Stimulated activated naive B cell treated with anti-CD40 and anti-IgM and Interleukin-4, amounts not matched to agents 10 μg/mL and 1 μg/mL and 100 μg/mL, for 72 hours (primary cell): ENCODE results near the gene ROCK2.

ENCODE experiments used
- ATAC-seq, 2 donors: fragments of 150-1000 bp; cut with Tn5 transposase; replicated peaks; 2 replicates each; pipeline ENCODE4 v1.10.0; 2021; ENCODE audit warnings: moderate library complexity in 1 of 2
- DNase-seq: peaks from one replicate; pipeline ENCODE4 v3.0.0; 2021
- H3K27ac Mint-ChIP-seq: one replicate; pipeline ENCODE4 v1.8.0; 2022; ENCODE audit warnings: mild to moderate bottlenecking, mixed read lengths
- H3K27me3 Mint-ChIP-seq, 2 donors: one replicate each; pipeline ENCODE4 v1.8.0; 2022; ENCODE audit warnings: mixed read lengths in 2 of 2
- H3K36me3 Mint-ChIP-seq, 2 donors: one replicate each; pipeline ENCODE4 v1.8.0; 2022; ENCODE audit warnings: mixed read lengths in 2 of 2, mild to moderate bottlenecking in 1 of 2
- H3K4me1 Mint-ChIP-seq, 2 donors: one replicate each; pipeline ENCODE4 v1.8.0; 2022; ENCODE audit warnings: mixed read lengths in 2 of 2, mild to moderate bottlenecking in 1 of 2
- H3K4me3 Mint-ChIP-seq, 2 donors: one replicate each; pipeline ENCODE4 v1.8.0; 2022; ENCODE audit warnings: mild to moderate bottlenecking in 2 of 2, mixed read lengths in 2 of 2, moderate library complexity in 1 of 2
- H3K9me3 Mint-ChIP-seq, 2 donors: one replicate each; pipeline ENCODE4 v1.8.0; 2022; ENCODE audit warnings: mixed read lengths in 2 of 2, mild to moderate bottlenecking in 1 of 2

ROCK2 gene

GRCh38 chr2:11320698-11321492, 23.5 kb downstream of the ROCK2 start:
- H3K4me1 Mint-ChIP-seq = peaks cover 14 to 16% of the 10 kb centered on the region in 2 donors
- no peak overlapping the region for H3K4me3 Mint-ChIP-seq
- H3K27me3 Mint-ChIP-seq = no peaks in the 10 kb centered on the region

DNA sequence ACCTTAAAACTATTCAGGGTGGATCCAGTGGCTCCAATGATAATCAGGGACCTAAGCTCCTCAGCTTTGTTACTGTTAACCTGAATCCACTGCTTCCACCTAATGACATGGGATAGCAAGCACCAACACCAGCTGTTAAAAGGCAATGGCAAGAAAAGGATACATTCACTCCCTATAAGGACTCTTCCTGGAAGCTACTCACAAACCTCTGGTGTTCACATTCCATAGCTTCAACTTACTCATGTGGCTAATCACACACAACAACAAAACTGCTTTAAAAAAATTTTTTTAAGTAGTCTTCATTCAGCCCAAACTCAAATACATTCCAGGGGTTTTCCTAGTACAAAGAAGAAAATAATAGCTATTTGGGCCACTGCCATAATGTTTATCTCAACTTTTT, 24.5 kb downstream of the ROCK2 start:
- no peaks in the 10 kb centered on the region for H3K27me3 Mint-ChIP-seq
- H3K4me1 Mint-ChIP-seq = peaks cover 14 to 16% of the 10 kb centered on the region in 2 donors
- DNase-seq (no peak), ATAC-seq (no peak)
- peaks cover 5 to 6% of the 10 kb centered on the region in 2 donors for H3K36me3 Mint-ChIP-seq
- H3K4me3 Mint-ChIP-seq = no peak overlapping the region
- H3K27ac Mint-ChIP-seq = no peak overlapping the region
- H3K9me3 Mint-ChIP-seq = no peaks in the 10 kb centered on the region

More at GRCh38 chr2:11320698-11321492, 23.5 kb downstream of the ROCK2 start:
- Mint-ChIP-seq H3K9me3 (no peaks in the 10 kb centered on the region), H3K36me3 (peaks cover 5 to 6% of the 10 kb centered on the region in 2 donors), H3K27ac (no peak overlapping the region)
- ATAC-seq = peak; percentile 45 to 60
- no peak for DNase-seq

DNA sequence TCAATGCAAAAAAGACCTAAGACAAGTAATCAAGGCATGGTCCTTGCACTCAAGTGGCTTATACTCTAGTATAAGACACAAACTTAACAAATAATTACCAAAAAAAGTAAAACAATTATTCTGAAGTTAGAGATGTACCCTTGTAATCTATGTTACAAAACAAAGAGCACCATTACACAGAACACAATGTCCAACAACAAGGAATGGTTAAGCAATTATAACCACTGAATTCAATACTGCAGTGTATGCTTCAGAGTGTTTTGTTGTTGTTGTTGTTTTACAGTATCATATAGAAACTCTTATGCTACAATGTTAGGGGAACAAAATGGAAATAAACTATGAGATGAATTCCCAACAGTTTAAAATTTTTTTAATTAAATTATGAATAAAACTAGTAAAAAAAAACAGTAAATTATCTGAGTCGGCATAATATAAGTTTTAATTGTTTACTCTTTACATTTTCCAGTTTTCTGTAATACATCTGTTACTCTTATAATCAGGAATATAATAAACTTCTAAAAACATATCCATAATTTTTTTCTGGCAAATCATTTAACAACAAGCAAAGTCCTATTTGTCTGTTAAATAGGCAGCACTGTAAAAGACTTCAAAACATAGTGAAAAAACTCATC, 29.2 kb downstream of the ROCK2 start:
- DNase-seq (no peak), ATAC-seq (no peak)
- Mint-ChIP-seq H3K27ac (no peak overlapping the region), H3K36me3 (peaks cover 5 to 6% of the 10 kb centered on the region in 2 donors), H3K9me3 (no peaks in the 10 kb centered on the region), H3K4me1 (peaks cover 9 to 18% of the 10 kb centered on the region in 2 donors), H3K4me3 (no peak overlapping the region), H3K27me3 (no peaks in the 10 kb centered on the region)

DNA sequence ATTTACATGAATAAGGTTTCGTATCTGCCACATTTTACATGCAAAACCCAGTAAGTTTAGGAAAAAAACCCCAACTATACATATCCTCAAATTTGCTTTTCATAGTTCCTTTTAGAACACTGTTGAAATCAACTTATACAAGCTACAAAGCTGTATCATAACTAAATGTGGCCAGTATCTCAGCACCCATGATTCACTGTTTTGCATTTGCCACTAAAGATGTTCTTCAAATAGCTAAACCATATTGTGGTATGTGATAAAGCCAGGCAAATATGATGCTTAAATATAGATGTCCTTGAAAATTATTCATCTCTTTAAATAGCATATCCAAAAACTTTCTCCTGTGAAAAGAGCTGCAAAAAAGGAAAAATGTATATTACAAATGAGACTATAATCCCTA, 29.9 kb downstream of the ROCK2 start:
- no peak overlapping the region for H3K27ac Mint-ChIP-seq
- no peaks in the 10 kb centered on the region for H3K9me3 Mint-ChIP-seq
- no peak for DNase-seq
- peaks cover 9 to 18% of the 10 kb centered on the region in 2 donors for H3K4me1 Mint-ChIP-seq
- peaks cover 5 to 6% of the 10 kb centered on the region in 2 donors for H3K36me3 Mint-ChIP-seq
- no peaks in the 10 kb centered on the region for H3K27me3 Mint-ChIP-seq
- no peak for ATAC-seq
- no peak overlapping the region for H3K4me3 Mint-ChIP-seq

GRCh38 chr2:11312770-11313471, 31.5 kb downstream of the ROCK2 start:
- Mint-ChIP-seq H3K27me3 (no peaks in the 10 kb centered on the region), H3K4me3 (no peak overlapping the region), H3K36me3 (no peaks in the 10 kb centered on the region), H3K27ac (no peak overlapping the region), H3K4me1 (peaks cover 6 to 18% of the 10 kb centered on the region in 2 donors), H3K9me3 (no peaks in the 10 kb centered on the region)
- ATAC-seq (no peak), DNase-seq (no peak)

DNA sequence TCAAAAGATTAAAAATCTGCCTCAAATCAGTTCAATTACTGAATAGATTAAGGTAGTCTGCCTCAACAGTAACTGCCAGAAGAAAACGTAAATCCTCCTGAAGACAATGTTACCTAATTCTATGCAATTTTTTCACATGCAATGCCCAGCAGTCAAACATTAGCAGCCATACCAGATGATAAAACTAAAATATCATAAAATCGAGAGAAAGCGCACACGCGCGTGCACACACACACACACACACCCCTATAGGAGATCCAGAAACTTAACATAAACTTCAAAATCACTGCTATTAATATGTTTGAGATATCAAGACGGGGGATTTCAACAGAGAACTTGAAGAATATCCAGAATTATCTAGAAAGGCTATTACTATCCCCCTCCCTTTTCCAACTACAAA, 32.9 kb downstream of the ROCK2 start:
- no peak for ATAC-seq
- Mint-ChIP-seq H3K4me1 (peaks cover 7 to 28% of the 10 kb centered on the region in 2 donors), H3K27ac (no peak overlapping the region), H3K9me3 (no peaks in the 10 kb centered on the region), H3K27me3 (no peaks in the 10 kb centered on the region), H3K36me3 (no peaks in the 10 kb centered on the region), H3K4me3 (no peak overlapping the region)
- DNase-seq = no peak

DNA sequence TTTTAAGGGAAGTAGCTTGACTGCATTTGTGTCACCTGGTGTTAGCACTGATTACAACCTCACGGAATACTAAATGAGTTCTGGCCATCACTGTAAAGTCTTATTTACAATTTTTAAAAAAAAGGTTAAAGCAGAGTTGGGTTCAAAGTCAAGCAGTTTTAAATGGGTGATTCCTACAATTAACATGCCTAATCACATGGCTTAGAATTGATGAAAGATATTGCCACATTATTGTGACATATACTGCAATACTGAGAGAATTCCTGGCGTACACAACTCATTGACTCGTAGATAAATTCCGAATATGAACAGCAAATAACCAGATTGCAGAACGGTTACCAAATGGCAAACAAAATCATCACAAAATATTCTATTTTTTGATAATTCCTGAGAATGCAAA, 34.2 kb downstream of the ROCK2 start:
- Mint-ChIP-seq H3K36me3 (no peaks in the 10 kb centered on the region), H3K27ac (no peak overlapping the region), H3K27me3 (no peaks in the 10 kb centered on the region), H3K4me3 (no peak overlapping the region), H3K9me3 (no peaks in the 10 kb centered on the region), H3K4me1 (peaks cover 10 to 31% of the 10 kb centered on the region in 2 donors)
- ATAC-seq (no peak), DNase-seq (no peak)

GRCh38 chr2:11309706-11310105, 34.7 kb downstream of the ROCK2 start:
- no peaks in the 10 kb centered on the region for H3K27me3 Mint-ChIP-seq
- H3K36me3 Mint-ChIP-seq = no peaks in the 10 kb centered on the region
- H3K27ac Mint-ChIP-seq = no peak overlapping the region
- ATAC-seq (no peak), DNase-seq (no peak)
- H3K4me3 Mint-ChIP-seq = no peak overlapping the region
- peaks cover 10 to 31% of the 10 kb centered on the region in 2 donors for H3K4me1 Mint-ChIP-seq
- no peaks in the 10 kb centered on the region for H3K9me3 Mint-ChIP-seq

DNA sequence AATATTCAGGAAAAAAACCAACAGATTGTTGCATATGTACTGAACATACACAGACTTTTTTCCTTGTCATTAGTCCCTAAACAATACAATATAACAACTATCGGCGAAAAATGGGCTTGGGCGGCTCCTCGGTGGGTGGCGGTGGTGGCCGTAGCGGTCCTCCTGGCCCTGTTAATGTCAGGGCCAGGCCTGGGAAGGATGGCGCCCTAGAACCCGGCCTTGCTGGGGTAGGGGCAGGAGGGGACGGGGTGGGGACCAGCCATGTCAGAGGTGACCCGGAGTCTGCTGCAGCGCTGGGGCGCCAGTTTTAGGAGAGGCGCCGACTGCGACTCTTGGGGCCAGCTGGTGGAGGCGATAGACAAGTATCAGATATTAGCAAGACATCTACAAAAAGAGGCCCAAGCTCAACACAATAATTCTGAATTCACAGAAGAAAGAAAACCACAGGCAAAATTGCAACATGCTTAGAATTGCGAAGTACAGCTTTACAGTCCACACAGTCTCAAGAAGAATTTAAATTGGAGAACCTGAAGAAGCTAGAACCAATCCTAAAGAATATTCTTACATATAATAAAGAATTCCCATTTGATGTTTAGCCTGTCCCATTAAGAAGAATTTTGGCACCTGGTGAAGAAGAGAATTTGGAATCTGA, 36.5 kb downstream of the ROCK2 start:
- H3K4me3 Mint-ChIP-seq = no peak overlapping the region
- peaks cover 8 to 25% of the 10 kb centered on the region in 2 donors for H3K4me1 Mint-ChIP-seq
- H3K9me3 Mint-ChIP-seq = no peaks in the 10 kb centered on the region
- H3K36me3 Mint-ChIP-seq = no peaks in the 10 kb centered on the region
- ATAC-seq (no peak), DNase-seq (no peak)
- H3K27me3 Mint-ChIP-seq = no peaks in the 10 kb centered on the region
- H3K27ac Mint-ChIP-seq = no peak overlapping the region

- DNase-seq (no peak), ATAC-seq (no peak)
- Mint-ChIP-seq H3K27ac (no peak overlapping the region), H3K4me1 (peaks cover 6 to 16% of the 10 kb centered on the region in 2 donors), H3K9me3 (no peaks in the 10 kb centered on the region), H3K36me3 (no peaks in the 10 kb centered on the region), H3K27me3 (no peaks in the 10 kb centered on the region), H3K4me3 (no peak overlapping the region)
Observed at GRCh38 chr2:11305958-11306357, 38.5 kb downstream of the ROCK2 start.

- DNase-seq (no peak), ATAC-seq (no peak)
- H3K4me3 Mint-ChIP-seq = no peak overlapping the region
- H3K9me3 Mint-ChIP-seq = no peaks in the 10 kb centered on the region
- no peaks in the 10 kb centered on the region for H3K27me3 Mint-ChIP-seq
- no peaks in the 10 kb centered on the region for H3K36me3 Mint-ChIP-seq
- H3K27ac Mint-ChIP-seq = no peak overlapping the region
- H3K4me1 Mint-ChIP-seq = peaks cover 4 to 13% of the 10 kb centered on the region in 2 donors
Observed at GRCh38 chr2:11305338-11305737, 39.1 kb downstream of the ROCK2 start.

GRCh38 chr2:11304476-11304875, 40.0 kb downstream of the ROCK2 start:
- no peak for DNase-seq
- H3K9me3 Mint-ChIP-seq = no peaks in the 10 kb centered on the region
- no peak for ATAC-seq
- peaks cover 4 to 13% of the 10 kb centered on the region in 2 donors for H3K4me1 Mint-ChIP-seq
- H3K27me3 Mint-ChIP-seq = no peaks in the 10 kb centered on the region
- H3K27ac Mint-ChIP-seq = no peak overlapping the region
- H3K36me3 Mint-ChIP-seq = no peaks in the 10 kb centered on the region
- H3K4me3 Mint-ChIP-seq = no peak overlapping the region

GRCh38 chr2:11303290-11304013, 41.0 kb downstream of the ROCK2 start:
- Mint-ChIP-seq H3K9me3 (no peaks in the 10 kb centered on the region), H3K27ac (no peak overlapping the region), H3K36me3 (no peaks in the 10 kb centered on the region), H3K4me3 (no peak overlapping the region), H3K4me1 (peaks cover 4 to 13% of the 10 kb centered on the region in 2 donors), H3K27me3 (no peaks in the 10 kb centered on the region)
- DNase-seq (no peak), ATAC-seq (no peak)

- Mint-ChIP-seq H3K27ac (no peak overlapping the region), H3K4me1 (peaks cover 1 to 5% of the 10 kb centered on the region in 2 donors), H3K27me3 (no peaks in the 10 kb centered on the region), H3K36me3 (no peaks in the 10 kb centered on the region), H3K4me3 (no peak overlapping the region), H3K9me3 (no peaks in the 10 kb centered on the region)
- ATAC-seq (no peak), DNase-seq (no peak)
Observed at GRCh38 chr2:11299439-11299838, 45.0 kb downstream of the ROCK2 start.
